OCI-LY1 (cell line): ENCODE measurements around the gene DNTTIP2.

Experiments used
- H2AFZ ChIP-seq: fragments of 200-600 bp; sonication (generic), shearing (Covaris generic); 2 replicates; pipeline ENCODE4 v1.6.0; 2014; ENCODE audit warnings: antibody characterized with exemption, mild to moderate bottlenecking, low read length
- H3F3A ChIP-seq: fragments of 200-600 bp; sonication (generic), shearing (Covaris generic); 2 replicates; pipeline ENCODE4 v1.6.0; 2014; ENCODE audit warnings: mild to moderate bottlenecking, antibody characterized with exemption, low read length, moderate library complexity; ENCODE audit not compliant: insufficient read depth
- H3K27ac ChIP-seq: fragments of 200-600 bp; sonication (generic); 2 replicates; pipeline ENCODE4 v1.5.1; 2014; ENCODE audit warnings: low read length, mixed run types, mild to moderate bottlenecking, low read depth; ENCODE audit not compliant: poor library complexity, severe bottlenecking
- H3K27me3 ChIP-seq: fragments of 200-600 bp; sonication (generic); 2 replicates; pipeline ENCODE4 v1.6.0; 2014; ENCODE audit warnings: antibody characterized with exemption, mild to moderate bottlenecking, low read length, moderate library complexity; ENCODE audit not compliant: insufficient read depth
- H3K36me3 ChIP-seq: fragments of 200-600 bp; sonication (generic); 2 replicates; pipeline ENCODE4 v1.6.1; 2014; ENCODE audit warnings: mild to moderate bottlenecking, antibody characterized with exemption, low read length, moderate library complexity, mixed read lengths; ENCODE audit not compliant: insufficient read depth
- H3K4me1 ChIP-seq: fragments of 200-600 bp; sonication (generic); 2 replicates; pipeline ENCODE4 v1.5.1; 2014; ENCODE audit warnings: mild to moderate bottlenecking, low read length, moderate library complexity; ENCODE audit not compliant: insufficient read depth, severe bottlenecking
- H3K4me2 ChIP-seq: fragments of 200-600 bp; sonication (generic), shearing (Covaris generic); 2 replicates; pipeline ENCODE4 v1.6.1; 2014; ENCODE audit warnings: low read length
- H3K4me3 ChIP-seq: fragments of 200-600 bp; sonication (generic); 2 replicates; pipeline ENCODE4 v1.5.1; 2014; ENCODE audit warnings: low read length, low read depth, mild to moderate bottlenecking, mixed read lengths; ENCODE audit not compliant: poor library complexity, severe bottlenecking
- H3K79me2 ChIP-seq: fragments of 200-600 bp; shearing (Covaris generic); 2 replicates; pipeline ENCODE4 v1.6.1; 2016; ENCODE audit warnings: mixed run types, low read length, mixed read lengths; ENCODE audit not compliant: insufficient read depth
- H3K9ac ChIP-seq: fragments of 200-600 bp; sonication (generic), shearing (Covaris generic); 2 replicates; pipeline ENCODE4 v1.6.1; 2014; ENCODE audit warnings: mild to moderate bottlenecking, low read length, mixed read lengths
- H3K9me2 ChIP-seq: fragments of 200-600 bp; sonication (generic), shearing (Covaris generic); 2 replicates; pipeline ENCODE4 v1.6.1; 2014; ENCODE audit warnings: low read depth, mild to moderate bottlenecking, low read length, mixed read lengths
- H3K9me3 ChIP-seq: fragments of 200-600 bp; shearing (Covaris generic); 2 replicates; pipeline ENCODE4 v1.6.1; 2014; ENCODE audit warnings: low read length, mixed read lengths
- H4K20me1 ChIP-seq: fragments of 200-600 bp; sonication (generic), shearing (Covaris generic); 2 replicates; pipeline ENCODE4 v1.6.0; 2016; ENCODE audit warnings: mild to moderate bottlenecking, low read length; ENCODE audit not compliant: insufficient read depth
- CTCF ChIP-seq: fragments of 200-600 bp; sonication (generic), shearing (Covaris generic); IDR thresholded peaks from 2 replicates; pipeline ENCODE4 v1.5.1; 2017; ENCODE audit warnings: mild to moderate bottlenecking, antibody characterized with exemption, low read length, moderate library complexity, mixed read lengths
- EZH2 ChIP-seq: fragments of 200-600 bp; sonication (generic), shearing (Covaris generic); IDR thresholded peaks from 2 replicates; pipeline ENCODE4 v1.8.0; 2017; ENCODE audit warnings: borderline replicate concordance, mixed run types, mild to moderate bottlenecking, antibody characterized with exemption, low read length, moderate library complexity, mixed read lengths

Gene DNTTIP2

GRCh38 chr1:93846992-93847810 is 31.8 kb downstream of the DNTTIP2 start:
- Histone ChIP-seq H3K79me2 (no peaks in the 10 kb centered on the region), H3K27ac (peak overlapping the region; percentile 72), H3K4me2 (peak overlapping the region; percentile 73), H4K20me1 (no peaks in the 10 kb centered on the region), H3F3A (no peaks in the 10 kb centered on the region; the same call in 1 of the 2 replicates), H3K4me3 (peak overlapping the region; percentile 79), H3K36me3 (no peaks in the 10 kb centered on the region), H3K9ac (peak overlapping the region; percentile 86), H3K9me2 (no peaks in the 10 kb centered on the region), H2AFZ (peak overlapping the region; percentile 47; the same call in 1 of the 2 replicates), H3K4me1 (peaks cover 14% of the 10 kb centered on the region), H3K9me3 (no peaks in the 10 kb centered on the region), H3K27me3 (no peaks in the 10 kb centered on the region)
- TF ChIP-seq EZH2 (no peak), CTCF (no peak; the same call in 1 of the 2 replicates)

DNA sequence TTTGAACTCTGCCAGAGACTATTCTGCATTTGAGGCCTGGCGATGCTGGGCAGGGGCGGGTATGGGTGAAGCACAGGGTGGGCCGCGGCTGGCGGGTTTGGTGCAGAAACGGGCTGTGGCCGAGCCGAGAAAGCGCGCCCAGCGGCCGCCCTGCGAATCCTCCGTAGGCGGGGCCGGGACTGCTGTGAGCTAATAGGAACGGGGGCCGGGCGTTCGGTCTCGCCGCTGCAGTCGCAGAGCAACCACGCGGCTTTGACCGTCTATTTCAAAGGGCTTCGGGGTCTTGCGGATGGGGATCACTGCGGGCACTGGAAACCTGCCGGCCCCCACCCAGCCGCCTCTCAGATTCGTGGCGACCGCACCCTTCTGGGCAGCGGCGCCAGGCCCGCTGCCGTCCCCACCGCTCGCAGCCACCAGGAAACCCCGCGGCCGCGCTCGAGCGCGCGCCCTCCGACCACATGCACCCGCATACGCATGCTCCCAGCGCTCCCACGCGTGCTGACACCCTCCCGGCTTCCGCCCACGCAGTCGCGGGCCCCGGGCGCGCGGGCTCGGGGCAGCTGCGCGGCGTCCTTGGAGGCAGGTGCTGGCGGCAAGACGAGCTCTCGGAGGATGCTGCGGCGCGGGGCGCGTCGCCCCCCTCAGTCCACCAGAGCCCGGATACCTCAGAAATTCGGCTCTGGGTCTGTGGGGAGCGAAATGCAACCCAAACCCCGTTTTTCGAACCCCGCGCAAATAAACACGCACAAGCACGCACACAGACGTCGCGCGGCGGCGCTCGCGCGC is 32.6 kb downstream of the DNTTIP2 start:
- Histone ChIP-seq H3K9me3 (no peaks in the 10 kb centered on the region), H3K4me1 (peaks cover 14% of the 10 kb centered on the region), H3K27ac (peak overlapping the region; percentile 72), H3K4me2 (peak overlapping the region; percentile 70), H3K79me2 (no peaks in the 10 kb centered on the region), H3K4me3 (peak overlapping the region; percentile 79), H4K20me1 (no peaks in the 10 kb centered on the region), H3K9me2 (no peaks in the 10 kb centered on the region), H2AFZ (no peak overlapping the region), H3K9ac (peak overlapping the region; percentile 86), H3K27me3 (no peaks in the 10 kb centered on the region), H3F3A (no peaks in the 10 kb centered on the region; the same call in 1 of the 2 replicates), H3K36me3 (no peaks in the 10 kb centered on the region)
- peak; percentile 28; the same call in 1 of the 2 replicates for TF ChIP-seq CTCF
- no peak for TF ChIP-seq EZH2

GRCh38 chr1:93845538-93846205 is 33.3 kb downstream of the DNTTIP2 start:
- TF ChIP-seq EZH2, result no peak
- TF ChIP-seq CTCF, result no peak
- no peaks in the 10 kb centered on the region for H4K20me1 ChIP-seq
- peak overlapping the region; percentile 86 for H3K9ac ChIP-seq
- H3K27me3 ChIP-seq, result no peaks in the 10 kb centered on the region
- H3K4me2 ChIP-seq, result peak overlapping the region; percentile 70
- H3K9me3 ChIP-seq, result no peaks in the 10 kb centered on the region
- no peaks in the 10 kb centered on the region for H3K36me3 ChIP-seq
- H3F3A ChIP-seq, result no peaks in the 10 kb centered on the region; the same call in 1 of the 2 replicates
- no peaks in the 10 kb centered on the region for H3K9me2 ChIP-seq
- peaks cover 14% of the 10 kb centered on the region for H3K4me1 ChIP-seq
- peak overlapping the region; percentile 30 for H3K27ac ChIP-seq
- no peaks in the 10 kb centered on the region for H3K79me2 ChIP-seq
- H3K4me3 ChIP-seq, result peak overlapping the region; percentile 79
- H2AFZ ChIP-seq, result no peak overlapping the region
